Motor neuron (in vitro differentiated cells): Measurements from ENCODE around the gene RGL1. TPM values are rescaled to one million over a fixed set of nuclear protein-coding genes. Genes with fewer than 3 reads are reported as not detected.

ENCODE experiments used
- ATAC-seq, 8 experiments: fragments of 200-7000 bp; cut with Tn5 transposase; replicated peaks in 6 of 8; 2 replicates each; pipeline ENCODE4 v1.8.0; 2021; ENCODE audit warnings: mild to moderate bottlenecking in 8 of 8, moderate library complexity in 8 of 8
- H3K27ac ChIP-seq, 2 donors: fragments of 250-450 bp; sonication (Bioruptor Pico); 2 replicates each; pipeline ENCODE4 v1.9.0; 2021; ENCODE audit warnings: antibody characterized with exemption in 2 of 2, mild to moderate bottlenecking in 2 of 2, moderate library complexity in 1 of 2
- H3K4me1 ChIP-seq, 2 donors: fragments of 250-450 bp; sonication (Bioruptor Pico); replicated peaks in 1 of 2; 2 replicates each; pipeline ENCODE4 v1.6.1; 2021; ENCODE audit warnings: antibody characterized with exemption in 2 of 2, mild to moderate bottlenecking in 2 of 2, moderate library complexity in 1 of 2
- H3K4me3 ChIP-seq, 5 donors: fragments of 250-450 bp; sonication (Bioruptor Pico); 2 replicates each; pipeline ENCODE4 v1.9.0; 2021; ENCODE audit warnings: antibody characterized with exemption in 5 of 5, mild to moderate bottlenecking in 5 of 5, moderate library complexity in 4 of 5
- WGBS, 10 experiments: fragments of 450-650 bp; shearing (Covaris generic); methylation state at CpG; one replicate each; pipeline ENCODE4 v1.0.0; 2022; 5-methylcytosine and 5-hydroxymethylcytosine counted together
- in situ Hi-C, 9 experiments: fragments of 400-800 bp; cut with MboI; loops; one replicate each; pipeline ENCODE4 v1.15.0; 2021; ENCODE audit warnings: low sequenced_read_pairs in 9 of 9, low pct_unique_long_range_greater_than_20kb in 2 of 9; ENCODE audit not compliant: unreplicated experiment in 9 of 9
- total RNA-seq, 8 experiments: library from RNA; unstranded; fragments of 300-600 nt; gene quantifications; 2 replicates each; pipeline versions ENCODE4 v1.2.3 to v1.2.4, GENCODE V29; 2022

Gene RGL1
- total RNA-seq, 8 experiments from 2014 or later: 8.4 to 92.5 (median 18.0) TPM

GRCh38 chr1:183894290-183894565, 89.3 kb downstream of the RGL1 start:
- WGBS, 10 experiments: 57 to 100% (median 100%) methylated on average over 1 of the region's 1 CpG; no CpG with 5 or more reads in 4 of the 10 experiments
- Histone ChIP-seq H3K4me1 (no peaks in the 10 kb centered on the region), H3K27ac (no peak overlapping the region), H3K4me3 (no peak overlapping the region)
- in situ Hi-C loops: no loop called here
- ATAC-seq: no peak

GRCh38 chr1:183896466-183897048, 91.6 kb downstream of the RGL1 start:
- WGBS, 10 experiments: 71 to 100% (median 94%) methylated on average over 2 to 4 of the region's 4 CpGs
- H3K27ac ChIP-seq: no peak overlapping the region
- in situ Hi-C loops: no loop called here

DNA sequence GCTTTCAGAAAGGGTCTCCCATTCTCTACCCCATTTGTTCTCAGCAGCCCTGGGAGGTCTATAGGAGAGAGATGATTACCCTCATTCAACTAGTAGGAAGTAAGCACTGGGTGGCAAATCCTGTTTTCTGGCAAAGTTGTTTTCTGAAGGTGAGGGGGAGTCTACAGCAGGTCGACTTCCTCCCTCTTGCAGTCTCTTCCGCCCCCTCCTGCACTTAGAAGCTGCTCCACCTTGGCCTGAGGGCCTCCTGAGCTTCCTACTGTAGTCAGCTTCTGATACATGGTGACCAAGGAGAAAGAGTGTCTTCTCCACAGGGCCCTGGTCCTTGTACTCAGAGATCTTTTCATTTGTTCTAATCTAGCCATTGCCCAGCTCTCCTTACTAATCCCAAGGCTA, 93.1 kb downstream of the RGL1 start:
- no peaks in the 10 kb centered on the region for H3K4me1 ChIP-seq
- 71 to 100% (median 94%) methylated on average over 1 to 2 of the region's 2 CpGs; no CpG with 5 or more reads in 6 of the 10 experiments for WGBS, 10 experiments
- peak in 1 of 8 experiments; percentile 18 for ATAC-seq
- no peak overlapping the region for H3K4me3 ChIP-seq
- in situ Hi-C loops: no loop called here
- H3K27ac ChIP-seq: no peak overlapping the region

More at GRCh38 chr1:183896466-183897048, 91.6 kb downstream of the RGL1 start:
- no peak for ATAC-seq
- no peaks in the 10 kb centered on the region for H3K4me1 ChIP-seq
- no peak overlapping the region for H3K4me3 ChIP-seq

DNA sequence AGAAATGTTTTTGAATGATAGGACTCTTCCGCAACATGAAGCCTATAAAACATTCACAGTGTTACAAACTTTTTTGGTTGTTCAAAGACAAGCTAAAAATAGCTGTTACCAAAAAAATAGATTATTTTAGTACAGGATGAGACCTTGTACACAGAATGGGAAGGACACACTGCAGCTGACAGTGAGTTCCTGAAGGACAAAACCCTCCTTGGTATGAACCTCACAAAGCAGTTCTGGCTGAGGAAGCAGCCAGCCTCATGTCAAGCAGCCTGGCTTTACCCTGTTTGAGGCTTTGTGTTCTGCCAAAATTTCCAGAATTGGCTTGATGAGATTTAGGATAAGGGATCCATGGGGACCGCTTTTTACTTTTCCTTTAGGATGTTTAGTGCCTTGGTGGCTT, 93.7 kb downstream of the RGL1 start:
- Histone ChIP-seq H3K27ac (no peak overlapping the region), H3K4me3 (no peak overlapping the region), H3K4me1 (no peaks in the 10 kb centered on the region)
- in situ Hi-C loops: no loop called here
- ATAC-seq: no peak
- 22 to 100% (median 66%) methylated on average over 1 to 2 of the region's 2 CpGs; no CpG with 5 or more reads in 1 of the 10 experiments for WGBS, 10 experiments

- no peak overlapping the region for H3K27ac ChIP-seq
- 20 to 100% (median 97%) methylated on average over 1 of the region's 1 CpG; no CpG with 5 or more reads in 2 of the 10 experiments for WGBS, 10 experiments
- peak in 1 of 8 experiments; percentile 43 for ATAC-seq
Measured at GRCh38 chr1:183901748-183902330, 96.9 kb downstream of the RGL1 start.

GRCh38 chr1:183903101-183903500, 98.2 kb downstream of the RGL1 start:
- in situ Hi-C loops: loop anchor here in 7 of 9 experiments (25.0 kb wide), 2 partner anchors 241 to 266 kb away; partner anchors contain the start of genes APOBEC4 (in 6 of the 7) and ARPC5 (in 1 of the 7)
- 71 to 100% (median 97%) methylated on average over 1 to 5 of the region's 5 CpGs; no CpG with 5 or more reads in 1 of the 10 experiments for WGBS, 10 experiments
- Histone ChIP-seq H3K4me1 (peaks cover 0 to 8% of the 10 kb centered on the region in 2 donors), H3K27ac (no peak overlapping the region), H3K4me3 (no peak overlapping the region)
- no peak for ATAC-seq

More at GRCh38 chr1:183901748-183902330, 96.9 kb downstream of the RGL1 start:
- H3K4me3 ChIP-seq: no peak overlapping the region
- in situ Hi-C loops: loop anchor here in 7 of 9 experiments (25.0 kb wide), 2 partner anchors 240 to 265 kb away; partner anchors contain the start of genes APOBEC4 (in 6 of the 7) and ARPC5 (in 1 of the 7)
- peaks cover 0 to under 1% of the 10 kb centered on the region in 2 donors for H3K4me1 ChIP-seq

- ATAC-seq: peak in 3 of 8 experiments; percentile 50 to 91 (median 58)
Measured at GRCh38 chr1:183905508-183906113, 100.7 kb downstream of the RGL1 start.

GRCh38 chr1:183907070-183907469, 102.2 kb downstream of the RGL1 start:
- peak in 5 of 8 experiments; percentile 53 to 66 (median 57) for ATAC-seq
- no peak overlapping the region for H3K4me3 ChIP-seq
- no peak overlapping the region for H3K27ac ChIP-seq
- in situ Hi-C loops: loop anchor here in 7 of 9 experiments (25.0 kb wide), 2 partner anchors 245 to 270 kb away; partner anchors contain the start of genes APOBEC4 (in 6 of the 7) and ARPC5 (in 1 of the 7)
- WGBS, 10 experiments: 30 to 100% (median 67%) methylated on average over 1 to 4 of the region's 4 CpGs; no CpG with 5 or more reads in 2 of the 10 experiments
- H3K4me1 ChIP-seq: peaks cover 0 to 8% of the 10 kb centered on the region in 2 donors

More at GRCh38 chr1:183905508-183906113, 100.7 kb downstream of the RGL1 start:
- peaks cover 0 to 8% of the 10 kb centered on the region in 2 donors for H3K4me1 ChIP-seq
- WGBS, 10 experiments: 13 to 100% (median 91%) methylated on average over 2 to 6 of the region's 6 CpGs
- H3K4me3 ChIP-seq: no peak overlapping the region
- in situ Hi-C loops: loop anchor here in 7 of 9 experiments (25.0 kb wide), 2 partner anchors 243 to 268 kb away; partner anchors contain the start of genes APOBEC4 (in 6 of the 7) and ARPC5 (in 1 of the 7)
- H3K27ac ChIP-seq: no peak overlapping the region

DNA sequence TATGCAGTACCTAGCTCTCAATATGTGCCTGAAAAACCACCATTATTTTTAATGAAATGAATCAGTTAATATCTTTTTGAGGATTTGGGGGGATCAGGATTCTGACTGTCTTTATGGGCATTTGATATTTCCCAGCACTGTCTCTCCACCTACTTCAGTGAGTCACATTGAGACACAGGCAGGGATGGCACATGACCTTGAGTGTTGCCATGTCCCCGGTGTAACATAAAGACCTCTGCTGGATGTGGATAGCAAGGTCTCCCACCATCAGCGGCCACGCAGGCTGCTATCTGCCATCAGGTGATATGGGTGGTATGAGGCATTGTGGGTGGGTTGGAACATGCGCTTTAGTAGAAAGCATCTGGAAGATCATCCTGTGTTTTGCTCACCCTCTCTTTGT, 103.2 kb downstream of the RGL1 start:
- in situ Hi-C loops: loop anchor here in 7 of 9 experiments (25.0 kb wide), 2 partner anchors 246 to 271 kb away; partner anchors contain the start of genes APOBEC4 (in 6 of the 7) and ARPC5 (in 1 of the 7)
- H3K4me3 ChIP-seq: no peak overlapping the region
- WGBS, 10 experiments: 85 to 100% (median 100%) methylated on average over 1 to 4 of the region's 4 CpGs; no CpG with 5 or more reads in 4 of the 10 experiments
- H3K27ac ChIP-seq: no peak overlapping the region
- peaks cover 0 to 8% of the 10 kb centered on the region in 2 donors for H3K4me1 ChIP-seq
- ATAC-seq: no peak

DNA sequence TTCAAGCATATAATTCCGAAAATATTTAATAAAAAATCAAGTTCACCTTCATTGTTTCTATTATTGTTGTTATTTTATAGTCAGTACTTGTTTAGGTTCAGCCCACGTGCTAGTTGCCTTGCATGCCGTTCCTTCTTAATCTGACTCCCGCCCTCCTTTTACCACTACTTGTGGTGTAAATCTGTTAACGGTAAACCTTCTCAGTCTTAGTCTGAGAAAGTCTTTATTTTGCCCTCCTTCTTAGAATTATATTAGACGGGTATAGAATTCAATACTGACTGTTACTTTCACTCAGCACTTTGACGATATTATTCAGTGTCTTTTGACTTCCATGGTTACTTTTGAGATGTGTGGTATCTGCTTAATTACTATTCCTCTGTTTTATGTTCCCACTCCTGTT, 104.8 kb downstream of the RGL1 start:
- WGBS, 10 experiments: 87 to 100% (median 94%) methylated on average over 2 to 7 of the region's 7 CpGs
- no peak for ATAC-seq

GRCh38 chr1:183910845-183911244, 105.9 kb downstream of the RGL1 start:
- H3K27ac ChIP-seq: no peak overlapping the region
- in situ Hi-C loops: loop anchor here (10.0 to 25.0 kb wide), 4 partner anchors 226 to 274 kb away; partner anchors contain the start of genes APOBEC4 (in 6 of the 9) and ARPC5 (in 1 of the 9)
- no peak for ATAC-seq
- peaks cover 0 to 12% of the 10 kb centered on the region in 2 donors for H3K4me1 ChIP-seq
- WGBS, 10 experiments: 27 to 100% (median 85%) methylated on average over 2 to 4 of the region's 4 CpGs
- H3K4me3 ChIP-seq: no peak overlapping the region

More for the DNA sequence above, 104.8 kb downstream of the RGL1 start:
- in situ Hi-C loops: loop anchor here (10.0 to 25.0 kb wide), 4 partner anchors 225 to 272 kb away; partner anchors contain the start of genes APOBEC4 (in 6 of the 9) and ARPC5 (in 1 of the 9)
- H3K27ac ChIP-seq: no peak overlapping the region
- H3K4me3 ChIP-seq: no peak overlapping the region
- peaks cover 0 to 8% of the 10 kb centered on the region in 2 donors for H3K4me1 ChIP-seq

- WGBS, 10 experiments: 88 to 100% (median 95%) methylated on average over 2 of the region's 2 CpGs; no CpG with 5 or more reads in 4 of the 10 experiments
- in situ Hi-C loops: loop anchor here (10.0 to 25.0 kb wide), 4 partner anchors 226 to 274 kb away; partner anchors contain the start of genes APOBEC4 (in 6 of the 9) and ARPC5 (in 1 of the 9)
- Histone ChIP-seq H3K4me1 (peaks cover 0 to 16% of the 10 kb centered on the region in 2 donors), H3K4me3 (no peak overlapping the region), H3K27ac (no peak overlapping the region)
- ATAC-seq: no peak
Measured at GRCh38 chr1:183911285-183911684, 106.4 kb downstream of the RGL1 start.
